Measurements from ENCODE around the gene CDC25A.

DNA sequence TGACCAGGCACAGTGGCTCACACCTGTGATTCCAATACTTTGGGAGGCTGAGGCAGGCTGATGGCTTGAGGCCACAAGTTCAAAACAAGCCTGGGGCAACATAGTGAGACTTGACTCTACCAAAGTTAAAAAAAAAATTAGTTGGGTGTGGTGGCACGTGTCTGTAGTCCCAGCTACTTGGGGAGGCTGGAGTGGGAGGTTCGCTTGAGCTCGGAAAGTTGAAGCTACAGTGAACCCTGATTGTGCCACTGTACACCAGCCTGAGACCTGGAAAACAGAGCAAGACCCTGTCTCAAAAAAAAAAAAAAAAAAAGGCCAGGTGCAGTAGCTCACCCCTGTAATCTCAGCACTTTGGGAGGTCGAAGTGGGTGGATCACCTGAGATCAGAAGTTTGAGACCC, 3.1 kb downstream of the CDC25A start:
- TF ChIP-seq, protein P1, sequence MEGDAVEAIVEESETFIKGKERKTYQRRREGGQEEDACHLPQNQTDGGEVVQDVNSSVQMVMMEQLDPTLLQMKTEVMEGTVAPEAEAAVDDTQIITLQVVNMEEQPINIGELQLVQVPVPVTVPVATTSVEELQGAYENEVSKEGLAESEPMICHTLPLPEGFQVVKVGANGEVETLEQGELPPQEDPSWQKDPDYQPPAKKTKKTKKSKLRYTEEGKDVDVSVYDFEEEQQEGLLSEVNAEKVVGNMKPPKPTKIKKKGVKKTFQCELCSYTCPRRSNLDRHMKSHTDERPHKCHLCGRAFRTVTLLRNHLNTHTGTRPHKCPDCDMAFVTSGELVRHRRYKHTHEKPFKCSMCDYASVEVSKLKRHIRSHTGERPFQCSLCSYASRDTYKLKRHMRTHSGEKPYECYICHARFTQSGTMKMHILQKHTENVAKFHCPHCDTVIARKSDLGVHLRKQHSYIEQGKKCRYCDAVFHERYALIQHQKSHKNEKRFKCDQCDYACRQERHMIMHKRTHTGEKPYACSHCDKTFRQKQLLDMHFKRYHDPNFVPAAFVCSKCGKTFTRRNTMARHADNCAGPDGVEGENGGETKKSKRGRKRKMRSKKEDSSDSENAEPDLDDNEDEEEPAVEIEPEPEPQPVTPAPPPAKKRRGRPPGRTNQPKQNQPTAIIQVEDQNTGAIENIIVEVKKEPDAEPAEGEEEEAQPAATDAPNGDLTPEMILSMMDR (IDR thresholded peaks at IDR 0.05) = no peak
- TF ChIP-seq POLR2AphosphoS5 (IDR thresholded peaks at IDR 0.05) (no peak), EP300 (IDR thresholded peaks at IDR 0.05; ENCODE audit: low read depth) (no peak)
